ENCODE results near the gene PPP5C.
"Not testable (repeated sequence)": the region's sequence is repeated elsewhere in the genome, so short reads cannot be mapped to it uniquely, and the experiment has no call there.

The PPP5C gene

DNA sequence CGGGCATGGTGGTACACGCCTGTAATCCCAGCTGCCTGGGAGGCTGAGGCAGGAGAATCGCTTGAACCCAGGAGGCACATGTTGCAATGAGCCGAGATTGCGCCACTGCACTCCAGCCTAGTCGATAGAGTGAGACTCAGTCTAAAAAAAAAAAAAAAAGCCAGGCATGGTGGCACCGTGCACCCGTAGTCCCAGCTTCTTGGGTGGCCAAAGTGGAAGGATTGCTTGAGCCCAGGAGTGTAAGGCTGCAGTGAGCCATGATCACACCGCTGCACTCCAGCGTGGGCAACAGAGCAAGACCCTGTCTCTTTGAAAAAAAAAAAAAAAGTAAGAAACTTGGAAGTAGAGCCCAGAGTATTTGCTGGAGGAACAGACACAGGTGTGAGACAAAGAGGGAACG is 38.7 kb downstream of the PPP5C start:
- no peak for DNase-seq

DNA sequence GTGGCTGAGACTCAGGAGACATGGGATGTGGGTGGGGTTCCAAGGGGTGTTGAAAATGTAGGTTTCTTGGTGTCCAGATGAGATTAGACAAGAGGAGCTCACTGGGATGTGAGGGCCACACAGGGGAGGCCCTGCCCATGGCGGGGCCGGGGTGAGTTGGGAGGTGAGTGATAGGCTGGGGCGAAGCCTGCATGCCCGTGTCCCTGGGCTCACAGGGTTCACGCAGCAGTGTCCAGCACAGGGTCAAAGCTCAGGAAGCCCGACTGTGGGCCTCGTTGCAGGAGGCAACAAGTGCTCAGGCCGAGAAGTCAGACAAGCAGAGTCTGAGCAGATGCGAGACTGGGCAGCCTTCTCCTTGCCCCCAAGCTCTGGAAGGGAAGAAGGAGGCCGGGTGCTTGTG is 39.3 kb downstream of the PPP5C start:
- no peak for DNase-seq

DNA sequence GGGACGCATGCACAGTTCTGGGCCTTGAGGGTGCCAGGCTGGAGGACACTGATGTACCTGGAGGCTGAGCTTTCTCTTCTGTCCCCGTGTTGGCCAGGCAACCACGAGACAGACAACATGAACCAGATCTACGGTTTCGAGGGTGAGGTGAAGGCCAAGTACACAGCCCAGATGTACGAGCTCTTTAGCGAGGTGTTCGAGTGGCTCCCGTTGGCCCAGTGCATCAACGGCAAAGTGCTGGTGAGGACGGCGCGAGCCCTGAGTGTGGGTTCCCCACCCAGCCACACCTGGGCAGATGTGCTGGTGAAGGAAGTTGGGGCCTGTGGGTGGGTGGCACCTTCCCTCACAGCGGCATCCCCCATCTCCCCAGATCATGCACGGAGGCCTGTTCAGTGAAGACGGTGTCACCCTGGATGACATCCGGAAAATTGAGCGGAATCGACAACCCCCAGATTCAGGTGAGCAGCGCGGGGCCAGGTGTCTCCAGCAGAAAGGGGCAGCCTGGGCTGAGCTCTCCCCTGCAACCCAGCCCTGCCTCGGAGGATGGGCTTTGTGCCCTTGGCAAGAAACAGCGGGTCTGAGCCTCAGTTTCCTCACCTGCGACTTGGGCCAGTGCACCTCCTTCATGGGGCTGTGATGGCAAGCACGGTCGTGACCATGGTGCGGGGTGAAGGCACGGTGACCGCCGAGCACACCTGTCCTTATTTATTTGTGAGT is 40.3 kb downstream of the PPP5C start:
- no peak for DNase-seq

DNA sequence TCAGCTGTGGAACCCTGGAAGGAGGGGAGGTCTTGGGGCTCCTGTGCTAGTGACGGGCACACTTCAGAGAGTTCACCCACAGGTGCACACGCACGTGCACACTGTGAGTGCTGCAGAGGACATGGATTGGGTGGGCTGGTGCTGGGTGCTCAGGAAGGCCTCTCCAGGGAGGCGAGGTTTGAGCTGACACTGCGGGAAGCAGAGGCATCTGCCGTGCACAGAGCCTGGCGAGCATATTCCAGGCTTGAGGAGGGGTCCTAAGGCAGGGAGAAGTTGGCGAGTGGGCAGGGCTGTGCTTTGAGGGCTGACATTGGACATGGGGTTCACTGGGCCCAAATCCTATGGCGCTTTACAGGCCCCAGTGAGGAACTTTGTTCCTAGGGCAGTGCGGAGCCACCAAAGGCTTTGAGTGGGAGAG is 40.8 kb downstream of the PPP5C start:
- no peak for DNase-seq

DNA sequence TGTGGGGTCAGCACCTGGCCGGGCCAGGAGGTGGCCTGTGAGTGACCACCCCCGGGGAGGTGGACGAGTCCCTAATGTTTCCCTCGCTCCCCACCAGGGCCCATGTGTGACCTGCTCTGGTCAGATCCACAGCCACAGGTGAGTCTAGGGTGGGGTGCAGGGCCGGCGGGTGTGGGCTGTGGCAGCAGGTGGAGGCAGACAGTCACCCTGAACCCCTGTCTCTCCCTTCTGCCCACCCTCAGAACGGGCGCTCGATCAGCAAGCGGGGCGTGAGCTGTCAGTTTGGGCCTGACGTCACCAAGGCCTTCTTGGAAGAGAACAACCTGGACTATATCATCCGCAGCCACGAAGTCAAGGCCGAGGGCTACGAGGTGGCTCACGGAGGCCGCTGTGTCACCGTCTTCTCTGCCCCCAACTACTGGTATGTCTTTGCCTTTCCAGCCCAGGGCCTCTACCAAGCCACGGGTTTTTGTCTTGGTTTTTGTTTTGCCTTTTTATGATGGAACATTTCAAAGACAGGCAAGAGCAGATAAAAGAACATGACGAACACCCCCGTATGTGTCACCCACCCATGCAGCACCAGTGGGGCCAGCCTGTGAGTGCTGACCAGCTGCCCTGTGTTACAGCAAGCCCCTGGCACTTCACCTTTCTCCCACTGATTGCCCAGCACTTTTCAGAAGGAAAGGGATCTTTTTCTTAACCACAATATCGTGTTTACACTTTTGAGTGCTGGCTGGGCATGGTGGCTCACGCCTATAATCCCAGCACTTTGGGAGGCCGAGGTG is 41.6 kb downstream of the PPP5C start:
- DNase-seq = no peak

DNA sequence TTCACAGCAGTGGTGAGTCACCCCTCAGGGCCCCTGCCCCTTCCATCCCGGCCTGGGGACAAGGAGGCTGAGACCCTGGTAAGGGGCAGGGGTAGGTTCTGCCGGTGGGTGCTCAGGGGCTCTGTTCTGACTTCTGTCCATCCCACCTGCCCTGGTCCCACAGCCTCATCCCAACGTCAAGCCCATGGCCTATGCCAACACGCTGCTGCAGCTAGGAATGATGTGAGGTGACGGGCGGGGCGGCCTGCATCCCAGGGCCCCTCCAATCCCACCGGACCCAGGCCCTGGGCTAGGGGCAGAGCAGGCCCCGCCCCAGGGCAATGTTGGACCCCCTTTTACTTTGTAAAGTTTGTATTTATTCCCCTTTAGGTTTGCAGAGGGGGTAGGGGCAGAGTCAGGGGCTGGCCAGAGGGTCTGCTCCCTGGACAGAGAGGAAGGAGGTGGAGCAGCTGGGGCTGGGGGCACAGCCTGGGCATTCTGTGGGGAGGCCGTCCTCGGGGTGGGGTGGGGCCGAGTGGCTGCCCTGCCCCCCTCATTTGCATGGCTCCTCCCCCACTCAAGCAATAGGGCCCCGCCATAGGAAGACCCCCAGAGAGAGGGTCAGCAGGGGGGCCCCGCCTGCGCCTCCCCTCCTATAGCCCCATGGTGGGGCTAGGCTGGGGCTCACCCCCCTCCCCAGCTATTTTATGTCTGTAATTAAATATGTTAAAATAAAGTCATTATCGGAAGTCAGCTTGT is 43.4 kb downstream of the PPP5C start:
- no peak for DNase-seq

DNA sequence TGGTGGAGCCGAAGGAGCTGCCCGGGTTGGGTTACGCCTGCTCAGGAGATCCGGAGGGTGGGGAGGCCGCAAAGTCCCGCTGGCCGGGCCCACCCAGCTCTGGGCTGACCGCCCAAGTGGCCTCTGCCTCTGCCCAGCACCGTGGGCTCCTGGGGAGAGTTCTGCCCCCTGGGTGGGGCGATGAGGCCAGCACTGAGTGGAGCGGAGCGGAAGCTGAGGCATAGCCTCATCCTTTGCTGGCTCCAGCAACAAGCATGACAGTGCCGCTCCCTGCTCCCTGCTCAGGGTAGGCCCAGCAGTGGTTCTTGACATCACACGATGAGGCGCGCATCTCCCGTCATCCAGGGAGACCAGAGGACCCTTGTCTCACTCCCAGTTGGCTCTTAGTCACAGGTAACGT is 44.0 kb downstream of the PPP5C start:
- DNase-seq = no peak

DNA sequence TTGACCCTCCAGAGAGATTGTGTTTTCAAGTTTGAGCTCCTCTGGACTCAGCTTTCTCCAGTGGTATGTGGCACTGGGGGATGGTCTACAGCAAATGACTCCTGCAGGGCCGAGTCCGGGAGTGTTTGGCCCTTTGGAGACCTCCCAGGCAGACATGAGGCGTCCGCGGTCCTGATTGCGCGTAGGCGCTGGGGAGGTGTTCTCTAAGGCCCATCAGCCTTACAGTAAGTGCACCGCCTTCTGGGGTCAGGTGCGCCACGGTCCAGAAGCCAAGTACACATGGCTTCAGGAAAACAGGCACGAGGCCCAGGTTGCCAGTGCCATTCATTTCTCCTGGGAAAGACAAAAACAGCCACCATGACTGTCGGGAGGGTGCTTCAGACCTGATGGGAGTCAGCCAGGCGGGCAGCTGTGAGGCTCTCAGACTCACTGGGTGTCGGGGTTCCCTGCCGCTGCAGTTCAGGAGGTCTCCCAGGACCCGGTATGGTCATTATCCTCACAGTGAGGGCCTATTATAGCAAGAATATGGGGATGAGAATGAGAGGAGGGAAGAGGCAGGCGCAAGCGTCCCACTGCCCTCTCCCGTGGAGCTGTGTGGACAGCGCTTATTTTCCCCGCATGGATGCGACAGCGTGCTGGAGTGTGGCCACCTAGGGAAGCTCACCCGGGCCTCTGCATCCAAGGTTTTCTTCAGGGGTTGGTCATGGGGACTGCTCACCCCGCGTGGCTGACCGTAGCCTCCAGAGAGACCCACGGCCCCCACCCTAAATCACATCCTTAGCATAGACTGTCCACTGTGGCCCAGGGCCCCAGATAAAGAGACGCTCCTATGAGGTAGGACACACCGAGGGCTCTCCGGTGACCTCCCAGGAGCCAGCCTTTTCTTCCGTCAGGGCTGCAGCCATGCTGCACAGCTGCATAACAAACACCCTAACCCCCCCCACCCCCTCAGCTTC is 44.7 kb downstream of the PPP5C start:
- DNase-seq = no peak

DNA sequence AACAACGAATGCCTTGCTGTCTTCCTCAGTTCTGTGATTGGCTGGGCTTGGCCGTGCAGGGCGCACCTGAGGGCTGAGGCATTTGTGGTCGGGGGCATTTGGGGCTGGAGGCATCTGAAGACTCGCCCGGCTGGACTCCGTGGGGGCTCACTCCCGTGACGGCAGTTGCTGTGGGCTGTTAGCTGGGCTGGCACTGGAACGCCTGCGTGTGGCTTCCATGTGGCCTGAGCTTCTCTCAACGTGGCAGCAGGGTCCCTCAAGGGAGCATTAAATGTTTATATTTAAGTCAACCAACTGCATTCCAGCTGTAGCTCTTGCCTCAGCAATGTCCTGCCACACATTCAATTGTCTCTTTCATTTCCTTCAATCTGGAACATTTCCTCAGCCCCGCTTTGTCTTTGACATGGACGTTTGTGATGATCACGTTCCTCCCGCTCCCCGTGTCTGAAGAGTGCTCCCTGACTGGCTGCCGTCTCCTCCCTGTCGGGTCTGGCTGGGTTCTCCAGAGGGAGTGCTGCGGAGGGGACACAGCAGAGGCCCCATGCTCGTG is 45.4 kb downstream of the PPP5C start:
- DNase-seq = peak in 8 of 51 donors; percentile 9 to 44 (median 22)

DNA sequence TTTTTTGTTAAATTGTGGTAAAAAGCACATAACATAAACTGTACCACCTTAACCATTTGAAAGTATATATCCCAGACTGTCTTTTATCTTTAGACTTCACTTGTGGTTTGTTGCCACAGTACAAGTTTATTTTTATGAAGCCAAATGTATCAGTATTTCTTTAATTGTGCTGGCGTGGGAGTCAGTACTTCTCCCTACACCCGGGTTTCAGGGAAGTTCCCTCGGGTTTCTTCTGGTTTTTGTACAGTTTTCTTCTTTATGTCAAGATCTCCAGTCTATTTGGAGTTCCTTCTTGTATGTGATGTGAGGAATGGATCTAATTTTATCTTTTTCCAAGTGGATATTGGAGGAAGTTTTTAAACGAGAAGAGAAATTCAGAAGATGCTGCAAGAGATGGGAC is 46.0 kb downstream of the PPP5C start:
- DNase-seq = no peak

DNA sequence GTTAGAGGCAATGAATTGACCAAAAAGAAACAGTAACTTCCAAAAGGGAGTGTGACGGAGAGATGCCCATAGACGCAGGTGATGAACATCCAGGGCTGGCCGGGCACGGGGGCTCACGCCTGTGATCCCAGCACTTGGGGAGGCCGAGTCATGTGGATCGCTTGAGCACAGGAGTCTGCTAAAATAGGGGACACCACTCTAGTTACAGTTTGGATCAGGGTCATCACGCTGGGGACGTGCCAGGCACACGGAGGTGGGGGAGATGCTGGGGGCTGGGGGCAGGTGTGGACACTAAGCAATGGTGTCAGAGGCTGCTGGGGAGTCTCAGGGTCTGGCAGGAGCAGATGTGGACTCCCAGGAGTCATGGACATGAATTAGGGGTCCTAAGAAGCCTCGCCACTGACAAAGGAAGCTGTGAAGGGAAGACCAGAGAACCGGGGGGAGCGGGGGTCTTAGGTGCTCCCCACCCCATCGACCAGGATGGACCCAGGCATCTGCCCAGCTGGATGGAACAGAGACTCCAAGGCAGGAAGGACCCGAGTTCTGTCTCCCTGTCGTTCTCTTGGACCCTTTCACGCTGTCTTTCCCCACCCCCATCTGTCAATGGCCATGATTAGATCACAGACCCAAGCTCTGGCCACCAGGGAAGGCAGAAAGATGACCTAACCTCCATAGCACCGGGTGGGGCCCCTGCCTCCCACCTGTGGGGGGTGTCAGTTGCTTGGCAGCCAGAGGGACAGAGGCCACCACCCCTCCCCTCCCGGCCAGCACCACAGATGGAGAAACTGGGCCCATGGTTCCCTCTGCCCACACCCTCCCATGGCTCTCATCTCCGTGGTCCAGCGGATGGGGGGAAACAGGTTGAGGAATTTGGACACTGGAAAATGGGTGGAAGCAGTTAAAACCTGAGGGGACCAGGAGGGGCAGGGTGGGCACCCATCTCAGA is 46.8 kb downstream of the PPP5C start:
- DNase-seq = no peak

DNA sequence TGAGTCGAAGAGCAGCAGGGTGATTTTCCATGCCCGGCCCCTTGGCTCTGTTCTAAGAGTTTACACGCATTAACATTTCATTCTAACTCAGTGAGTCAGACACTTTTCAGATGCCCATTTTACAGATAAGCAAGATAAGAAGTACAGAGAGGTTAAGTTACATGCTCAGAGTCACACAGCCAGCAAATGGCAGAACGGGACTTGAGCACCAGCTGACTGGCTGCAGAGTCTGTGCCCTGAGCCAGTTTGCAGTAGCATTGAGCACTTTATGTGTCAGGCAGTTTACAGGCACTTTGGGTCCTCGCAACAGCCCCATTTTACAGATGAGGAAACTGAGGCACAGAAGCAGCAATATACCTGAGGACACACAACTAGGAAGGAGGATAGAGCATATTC is 47.5 kb downstream of the PPP5C start:
- no peak for DNase-seq

DNA sequence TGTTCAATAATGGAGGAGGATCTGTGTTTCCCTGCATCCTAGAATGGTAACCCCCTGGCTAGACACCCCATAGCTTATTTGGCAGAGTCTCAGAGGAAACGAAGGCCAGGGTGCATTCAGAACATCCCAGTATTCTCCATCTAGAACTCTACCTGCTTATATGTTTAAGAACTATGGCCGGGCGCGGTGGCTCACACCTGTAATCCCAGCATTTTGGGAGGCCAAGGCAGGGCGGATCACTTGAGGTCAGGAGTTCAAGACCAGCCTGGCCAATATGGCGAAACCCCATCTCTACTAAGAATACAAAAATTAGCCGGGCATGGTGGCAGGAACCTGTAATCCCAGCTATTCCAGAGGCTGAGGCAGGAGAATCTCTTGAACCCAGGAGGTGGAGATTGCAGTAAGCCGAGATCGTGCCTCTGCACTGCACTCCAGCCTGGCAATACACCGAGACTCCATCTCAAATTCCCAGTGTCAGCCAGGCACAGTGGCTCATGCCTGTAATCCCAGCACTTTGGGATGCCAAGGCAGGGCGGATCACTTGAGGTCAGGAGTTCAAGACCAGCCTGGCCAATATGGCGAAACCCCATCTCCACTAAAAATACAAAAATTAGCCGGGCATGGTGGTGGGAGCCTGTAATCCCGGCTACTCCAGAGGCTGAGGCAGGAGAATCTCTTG is 51.1 kb downstream of the PPP5C start:
- not testable (repeated sequence) for DNase-seq

DNA sequence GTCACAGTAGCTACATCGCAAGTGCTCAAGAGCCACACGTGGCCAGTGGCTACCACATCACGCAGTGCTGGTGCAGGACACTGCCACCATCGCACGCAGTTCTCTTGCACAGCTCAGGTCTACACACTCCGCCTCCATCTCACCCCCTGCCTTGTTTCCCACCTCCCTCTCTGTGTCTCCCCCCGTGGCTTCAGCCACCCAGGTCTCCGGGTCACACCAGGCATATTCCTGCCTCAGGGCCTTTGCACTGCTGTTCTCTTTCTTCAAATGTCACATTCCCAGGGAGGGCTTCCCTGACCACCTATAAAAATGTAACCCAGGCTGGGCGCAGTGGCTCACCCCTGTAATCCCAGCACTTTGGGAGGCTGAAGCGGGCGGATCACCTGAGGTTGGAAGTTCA is 55.8 kb downstream of the PPP5C start:
- DNase-seq = no peak

DNA sequence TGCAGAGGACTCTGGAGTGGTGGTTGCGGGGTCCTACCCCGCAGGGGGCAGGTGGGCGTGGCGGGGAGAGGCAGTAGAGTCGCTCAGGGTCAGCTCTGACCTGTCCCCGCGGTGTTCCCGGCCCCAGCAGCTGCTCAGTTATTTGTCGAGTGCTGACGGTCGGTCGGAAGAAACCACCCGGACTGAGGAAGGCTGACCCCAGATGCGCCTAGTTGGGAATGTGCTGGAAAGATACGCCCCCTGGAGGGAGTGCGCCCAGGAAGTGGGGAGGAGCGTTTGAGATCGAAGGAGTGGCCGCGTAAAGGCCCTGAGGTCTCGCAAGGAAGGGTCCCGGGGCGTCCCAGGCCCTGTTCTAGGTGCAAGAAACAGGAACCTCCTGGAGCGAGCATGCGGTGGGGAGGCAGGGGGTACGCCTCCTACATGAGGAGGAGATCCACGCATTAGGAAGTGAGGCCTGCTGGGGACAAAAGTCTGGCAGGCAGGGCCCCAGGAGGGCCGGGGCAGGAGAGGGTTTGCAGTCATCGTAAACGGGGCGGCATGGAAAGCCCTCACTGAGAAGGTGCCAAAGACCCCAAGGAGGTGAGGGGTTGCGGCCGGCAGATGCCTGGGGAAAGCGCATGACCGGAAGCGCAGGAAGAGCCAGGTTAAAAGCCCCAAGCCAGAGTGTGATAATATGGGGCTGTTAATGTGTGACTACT is 57.3 kb downstream of the PPP5C start:
- peak in 16 of 51 donors; percentile 8 to 66 (median 35) for DNase-seq

DNA sequence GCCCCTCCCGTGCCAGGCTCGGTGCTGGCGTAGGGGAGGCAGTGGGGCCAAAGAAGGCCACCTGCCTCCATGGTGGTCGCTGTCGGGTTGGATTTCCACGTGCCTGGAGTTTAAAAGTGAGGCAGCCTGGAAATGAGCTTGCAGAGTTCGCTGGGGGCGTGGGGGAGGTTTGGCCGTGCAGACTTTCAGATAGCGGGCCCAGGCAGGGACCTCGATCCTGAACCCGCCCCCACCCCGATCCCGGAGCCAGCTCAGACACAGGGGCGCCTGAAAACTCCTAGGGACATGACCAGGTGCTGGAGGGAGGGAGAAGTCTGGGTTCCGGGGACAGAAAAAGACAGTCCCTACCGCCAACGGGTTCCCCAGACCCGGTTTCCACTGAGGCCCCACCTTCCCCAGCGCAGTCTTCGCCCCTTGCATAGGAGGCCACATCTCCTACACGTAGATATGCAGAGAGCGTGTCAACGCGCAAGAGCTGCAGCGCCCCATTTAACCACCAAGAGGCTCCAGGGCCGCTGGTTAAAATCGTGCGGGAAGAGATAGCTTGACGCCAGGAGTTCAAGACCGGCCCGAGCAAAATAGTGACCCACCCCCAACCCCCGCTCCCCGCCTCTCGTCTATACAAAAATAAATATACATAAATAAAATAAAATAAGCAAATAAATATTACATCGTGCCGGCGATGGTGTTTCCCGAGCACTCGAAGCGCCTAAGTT is 58.0 kb downstream of the PPP5C start:
- no peak for DNase-seq

DNA sequence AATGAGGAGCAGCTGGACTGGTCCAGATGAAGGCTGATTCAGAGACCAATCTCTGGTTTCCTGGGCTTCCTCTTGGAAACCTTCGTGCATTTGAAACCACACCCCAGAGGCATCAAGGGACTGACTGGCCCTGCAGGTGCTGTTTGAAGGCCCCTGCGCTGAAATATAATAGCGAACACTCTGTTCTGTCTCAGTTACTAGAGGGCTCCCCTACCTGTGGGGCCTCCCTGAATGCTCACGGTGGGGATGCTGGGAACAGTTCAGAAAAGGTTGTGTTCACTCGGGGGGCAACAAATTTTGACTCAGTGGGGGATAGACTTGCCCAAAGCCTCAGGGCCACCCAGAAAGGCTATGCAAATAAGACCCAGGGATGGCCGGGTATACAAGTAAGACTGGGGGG is 60.1 kb downstream of the PPP5C start:
- no peak for DNase-seq
